Stimulated activated CD8-positive, alpha-beta memory T cell treated with anti-CD3 and anti-CD28 coated beads, Interleukin-2, amount 100 ng/mL, for 48 hours (primary cell): Measurements from ENCODE around the gene TBC1D22A.
"Not testable (repeated sequence)": the region's sequence is repeated elsewhere in the genome, so short reads cannot be mapped to it uniquely, and the experiment has no call there.

Source experiments
- DNase-seq, 2 donors: peaks; one replicate each; pipeline ENCODE4 v3.0.0-alpha.2; 2020; ENCODE audit warnings: low read depth in 2 of 2

The TBC1D22A gene

GRCh38 chr22:47154621-47155081 is 392.2 kb downstream of the TBC1D22A start:
- DNase-seq, result no peak

DNA sequence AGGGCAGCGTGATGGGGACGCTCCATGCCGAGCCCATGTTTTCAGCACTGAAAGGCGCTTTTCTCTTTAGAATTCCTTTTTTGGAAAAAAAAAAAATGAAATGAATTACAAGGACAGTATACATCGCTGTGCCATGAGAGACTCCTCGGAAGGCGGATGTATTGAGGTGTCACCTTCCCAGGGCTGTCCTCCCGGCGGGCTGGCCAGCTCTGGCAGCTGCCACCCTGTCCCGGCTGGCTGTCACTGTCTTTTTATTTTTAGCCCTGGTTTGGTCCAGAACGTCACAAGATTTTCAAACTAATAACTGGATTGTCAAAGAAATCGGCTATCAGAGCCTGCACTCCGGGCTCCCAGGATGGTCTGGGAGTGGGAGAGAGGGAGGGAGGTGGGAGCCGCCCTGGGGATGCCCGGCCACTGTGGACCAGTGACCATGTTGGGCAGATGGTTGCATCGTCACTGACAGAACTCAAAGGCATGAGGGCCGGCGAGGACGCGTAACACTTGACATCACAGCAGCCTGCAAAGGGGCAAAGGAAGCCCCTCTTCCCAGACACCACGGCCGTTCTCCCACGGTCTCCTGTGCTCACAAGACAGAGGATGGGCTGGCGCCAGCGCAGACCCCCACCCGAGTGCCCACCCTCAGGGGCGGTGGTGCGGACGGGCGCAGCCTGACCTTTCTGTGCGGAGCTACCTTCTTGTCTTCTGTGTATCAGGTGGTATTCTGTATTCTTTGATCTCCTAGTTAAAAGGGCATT is 392.9 kb downstream of the TBC1D22A start:
- no peak for DNase-seq

- DNase-seq, result no peak
These were observed 393.5 kb downstream of the TBC1D22A start for GRCh38 chr22:47155912-47156311.

- DNase-seq, result no peak
These were observed 394.1 kb downstream of the TBC1D22A start for GRCh38 chr22:47156352-47157092.

DNA sequence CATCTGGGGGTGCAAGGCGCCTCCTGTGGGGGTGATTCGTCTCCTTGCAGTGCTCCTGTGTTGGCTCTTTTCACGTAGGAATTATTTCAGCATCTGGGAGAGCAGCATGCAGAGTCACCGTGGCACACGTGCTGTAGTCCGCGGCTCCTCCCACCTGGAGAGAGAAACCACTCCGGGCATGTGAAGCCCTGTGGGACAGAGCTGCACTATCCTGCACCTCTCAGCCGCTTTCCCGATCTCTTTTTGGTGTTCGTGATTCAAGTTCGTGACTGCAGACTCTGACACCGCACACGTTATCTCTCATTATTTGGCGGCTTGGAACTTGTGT is 394.6 kb downstream of the TBC1D22A start:
- no peak for DNase-seq

- DNase-seq, result no peak
These were observed 395.2 kb downstream of the TBC1D22A start for GRCh38 chr22:47157486-47158270.

DNA sequence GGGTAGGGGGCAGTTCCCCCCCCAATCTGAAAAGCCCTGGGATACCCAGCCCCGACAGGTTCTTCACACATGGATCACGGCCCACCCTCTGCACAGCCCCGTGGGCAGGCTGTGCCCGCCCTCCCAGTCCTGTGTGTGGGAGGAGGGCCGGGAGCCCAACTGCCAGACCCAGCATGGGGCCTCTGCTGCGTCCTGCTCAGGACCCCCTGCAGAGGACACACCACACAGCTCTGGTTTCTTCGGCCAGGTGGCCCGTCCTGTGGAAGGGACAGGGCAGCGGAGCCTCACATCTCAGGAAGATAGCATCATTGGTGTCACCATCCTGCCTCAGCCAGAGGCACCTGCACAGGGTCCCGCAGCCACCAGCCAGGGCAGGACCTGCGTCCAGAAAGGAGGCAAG is 396.0 kb downstream of the TBC1D22A start:
- no peak for DNase-seq

GRCh38 chr22:47159592-47159991 is 397.1 kb downstream of the TBC1D22A start:
- no peak for DNase-seq

- no peak for DNase-seq
These were observed 397.7 kb downstream of the TBC1D22A start for GRCh38 chr22:47160141-47160541.

GRCh38 chr22:47160781-47161520 is 398.5 kb downstream of the TBC1D22A start:
- DNase-seq, result no peak

DNA sequence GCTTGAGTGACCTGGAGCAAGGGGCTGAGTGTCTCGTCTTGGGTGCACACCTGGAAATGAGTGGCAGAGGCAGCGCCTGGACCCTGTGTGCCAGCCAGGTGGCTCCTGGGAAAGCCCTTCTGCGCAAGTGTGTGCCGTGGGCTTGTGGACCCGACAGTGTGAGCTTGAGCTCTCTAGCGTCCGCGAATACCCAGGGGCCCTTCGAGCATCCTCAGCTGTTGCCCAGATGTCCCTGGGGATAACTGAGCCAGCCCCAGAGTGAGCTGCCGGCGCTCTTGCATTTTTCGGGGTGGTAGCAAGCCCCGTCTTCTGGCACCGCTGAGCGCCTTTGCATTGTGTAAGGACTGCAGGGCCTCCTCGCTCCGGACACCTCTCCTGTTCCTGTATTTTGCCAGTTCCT is 399.2 kb downstream of the TBC1D22A start:
- DNase-seq, result no peak

GRCh38 chr22:47162865-47163264 is 400.4 kb downstream of the TBC1D22A start:
- no peak for DNase-seq

- no peak for DNase-seq
These were observed 401.0 kb downstream of the TBC1D22A start for GRCh38 chr22:47163481-47163855.

DNA sequence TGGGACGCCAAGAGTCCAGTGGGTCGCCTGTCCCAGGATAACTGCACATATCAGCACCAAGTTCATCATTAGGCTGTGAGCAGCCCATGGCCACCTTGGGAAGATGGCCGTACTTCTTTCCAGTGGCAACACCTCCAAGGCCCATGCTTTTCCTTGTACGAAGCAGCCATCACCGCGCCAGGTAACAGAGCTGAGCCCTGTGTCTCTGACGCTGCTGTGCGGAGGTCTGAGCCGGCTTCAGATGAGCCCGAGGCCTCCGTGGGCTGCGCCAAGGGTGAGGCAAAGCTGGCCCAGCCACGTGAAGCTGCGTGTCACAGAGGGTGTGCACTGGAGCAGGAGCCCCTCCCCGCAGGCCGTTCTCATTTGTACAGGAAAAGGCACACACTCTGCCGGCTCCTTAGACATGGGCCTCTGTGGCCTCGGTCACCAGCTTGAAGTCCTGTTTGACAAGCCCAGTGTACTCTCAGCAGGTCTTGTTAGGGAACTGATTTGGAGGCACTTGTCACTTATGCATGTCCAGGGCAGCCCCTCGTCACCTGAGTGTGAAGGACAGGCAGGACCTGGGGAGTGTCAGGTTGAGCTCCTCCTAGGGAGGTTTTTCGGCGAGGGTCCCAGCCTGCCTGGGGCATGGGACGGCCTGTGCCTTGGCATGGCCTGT is 401.5 kb downstream of the TBC1D22A start:
- DNase-seq, result no peak

GRCh38 chr22:47164514-47165337 is 402.3 kb downstream of the TBC1D22A start:
- DNase-seq, result no peak

DNA sequence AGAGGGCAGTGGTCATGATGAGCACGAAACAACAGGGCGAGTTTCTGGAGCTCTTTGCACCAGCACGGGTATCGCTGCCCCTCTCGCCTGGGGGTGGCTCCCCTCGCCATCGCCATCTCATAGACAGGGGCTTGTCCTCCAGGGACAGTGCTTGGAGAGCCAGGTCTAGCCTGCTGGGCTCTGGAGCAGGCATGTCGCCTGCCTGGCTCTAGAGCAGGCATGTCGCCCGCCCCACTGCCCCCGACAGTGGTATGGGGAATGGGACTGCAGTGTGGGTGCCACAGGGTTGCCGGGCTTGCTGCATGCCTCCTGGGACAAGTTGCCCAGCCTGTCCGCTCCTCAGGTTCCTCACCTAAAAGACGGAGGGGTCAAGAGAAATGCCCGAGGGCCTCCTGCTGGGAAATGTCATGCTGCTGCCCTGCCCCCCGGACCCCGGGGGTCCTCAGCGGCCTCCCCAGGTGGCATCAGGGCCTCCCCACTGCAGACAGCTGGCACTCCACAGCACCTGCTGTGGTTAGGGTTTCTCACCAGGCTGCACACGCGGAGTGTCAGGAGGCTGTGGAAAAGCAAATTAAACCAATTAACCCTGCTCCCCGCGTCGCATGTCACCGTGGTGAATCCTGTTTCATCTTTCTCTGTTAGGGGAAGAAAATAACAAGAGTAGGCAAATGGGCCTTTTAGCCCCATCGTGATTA is 403.0 kb downstream of the TBC1D22A start:
- DNase-seq, result no peak

DNA sequence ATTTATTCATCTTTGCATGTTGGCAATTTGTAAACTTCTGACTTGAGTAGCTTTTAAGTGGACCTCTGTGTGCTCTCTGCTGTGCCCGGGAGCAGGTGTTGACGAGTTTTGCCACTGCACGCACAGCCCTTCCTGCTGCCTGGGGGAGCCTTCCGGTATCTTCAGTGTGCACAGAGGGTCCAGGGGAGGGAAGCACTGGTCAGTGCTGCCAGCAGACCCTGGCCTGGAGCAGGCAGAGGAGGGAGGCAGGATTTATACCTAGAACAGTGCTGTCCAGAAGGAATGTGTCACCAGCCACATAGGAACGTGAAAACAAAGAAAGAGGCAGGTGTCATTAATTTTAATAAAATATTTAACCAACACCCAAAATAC is 403.6 kb downstream of the TBC1D22A start:
- DNase-seq, result no peak

- DNase-seq, result no peak
These were observed 404.1 kb downstream of the TBC1D22A start for GRCh38 chr22:47166446-47167016.

DNA sequence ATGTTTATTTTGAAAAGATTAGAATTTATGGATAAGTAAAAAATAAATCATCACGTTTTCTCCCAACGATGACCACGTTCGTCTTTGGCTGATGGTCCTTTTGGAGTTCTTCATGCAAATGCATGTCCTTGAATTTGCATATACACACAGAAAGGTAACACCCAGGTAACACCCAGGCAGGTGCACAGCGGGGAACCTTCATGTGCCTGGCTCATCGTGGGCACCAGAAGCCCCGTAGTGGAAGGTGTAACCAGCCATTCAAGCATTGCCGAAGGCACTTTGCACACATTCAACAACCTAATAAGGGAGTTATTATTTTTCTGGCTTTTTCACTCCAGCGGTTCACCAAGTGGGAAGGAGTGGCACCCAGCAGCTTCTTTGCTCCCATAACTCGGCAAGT is 404.6 kb downstream of the TBC1D22A start:
- no peak for DNase-seq

GRCh38 chr22:47167921-47168320 is 405.5 kb downstream of the TBC1D22A start:
- DNase-seq, result not testable (repeated sequence)
